ENCODE data around the gene ATP6V1E1. TPM values are rescaled to one million over a fixed set of nuclear protein-coding genes. Genes with fewer than 3 reads are reported as not detected.
"Not testable (repeated sequence)": the region's sequence is repeated elsewhere in the genome, so short reads cannot be mapped to it uniquely, and the experiment has no call there.

Gene ATP6V1E1
- total RNA-seq, 4 donors from 2014 or later, result 150 to 194 (median 168) TPM

- Histone ChIP-seq H3K27me3 (no peaks in the 10 kb centered on the region), H3K27ac (replicated peaks in 1 of 4) (peak overlapping the region; percentile 97 to 100 (median 98)), H3K4me1 (peaks cover 20 to 30% (median 24%) of the 10 kb centered on the region in 4 donors), H3K9me3 (no peaks in the 10 kb centered on the region), H3K36me3 (peaks cover 0 to 2% (median 0%) of the 10 kb centered on the region in 4 donors), H3K4me3 (peak overlapping the region; percentile 81 to 88 (median 82))
- TF ChIP-seq EP300 (IDR thresholded peaks at IDR 0.05), result no peak
- TF ChIP-seq POLR2A (IDR thresholded peaks at IDR 0.05; ENCODE audit: low read depth), result no peak
- no peak for TF ChIP-seq POLR2AphosphoS5 (IDR thresholded peaks at IDR 0.05)
- TF ChIP-seq CTCF (IDR thresholded peaks at IDR 0.05), result no peak
- no peak for DNase-seq (ENCODE audit: extremely low spot score)
- intact Hi-C loops (cut with DNase I), result loop anchor here (2.0 to 10.0 kb wide), 3 partner anchors 68 to 464 kb away; partner anchors contain the start of gene SLC25A18
- WGBS, result 8% methylated on average over 8 of the region's 8 CpGs
These were observed 10.7 kb upstream of the ATP6V1E1 start for GRCh38 chr22:17639247-17639741.

- peak; percentile 98 for DNase-seq (ENCODE audit: extremely low spot score)
- H3K9me3 ChIP-seq, result no peaks in the 10 kb centered on the region
- H3K4me1 ChIP-seq, result peaks cover 20 to 30% (median 24%) of the 10 kb centered on the region in 4 donors
- peak within 1 kb of the TSS; percentile 81 to 88 (median 82) for H3K4me3 ChIP-seq
- H3K36me3 ChIP-seq, result no peaks in the 10 kb centered on the region
- intact Hi-C loops (cut with DNase I), result loop anchor here (2.0 to 10.0 kb wide), 3 partner anchors 69 to 464 kb away; partner anchors contain the start of gene SLC25A18
- no peaks in the 10 kb centered on the region for H3K27me3 ChIP-seq
- peak; percentile 99 for TF ChIP-seq POLR2AphosphoS5 (IDR thresholded peaks at IDR 0.05)
- TF ChIP-seq EP300 (IDR thresholded peaks at IDR 0.05), result no peak
- peak in 2 of 3 experiments; percentile 12 to 16 for TF ChIP-seq CTCF (IDR thresholded peaks at IDR 0.05)
- TF ChIP-seq POLR2A (IDR thresholded peaks at IDR 0.05; ENCODE audit: low read depth), result peak; percentile 84
- WGBS, result 0% methylated on average over 4 of the region's 70 CpGs
- peak within 1 kb of the TSS; percentile 97 to 100 (median 98) for H3K27ac ChIP-seq (replicated peaks in 1 of 4)
These were observed 10.1 kb upstream of the ATP6V1E1 start, which contains the start of gene BCL2L13 for GRCh38 chr22:17638432-17639246. BCL2L13 (plus strand) TSS chr22:17638757; CDS start chr22:17655712, 16,955 bp downstream.

DNA sequence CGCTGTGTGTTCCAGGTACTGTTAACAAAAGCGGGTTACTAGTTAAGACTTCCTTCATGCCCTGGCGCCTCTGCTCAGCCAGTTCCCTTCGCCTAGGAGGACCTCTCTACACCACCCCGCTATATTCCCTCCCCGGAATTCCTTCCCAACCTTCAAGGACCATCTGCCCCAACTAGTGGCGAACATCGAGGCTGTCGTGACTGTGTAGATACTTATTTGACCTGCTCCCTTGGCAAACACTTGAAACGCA is 9.6 kb upstream of the ATP6V1E1 start:
- Histone ChIP-seq H3K4me3 (peak overlapping the region; percentile 81 to 88 (median 82)), H3K27me3 (no peaks in the 10 kb centered on the region), H3K27ac (replicated peaks in 1 of 4) (peak overlapping the region; percentile 97 to 100 (median 98)), H3K4me1 (peaks cover 20 to 30% (median 24%) of the 10 kb centered on the region in 4 donors), H3K36me3 (no peaks in the 10 kb centered on the region), H3K9me3 (no peaks in the 10 kb centered on the region)
- no peak for DNase-seq (ENCODE audit: extremely low spot score)
- intact Hi-C loops (cut with DNase I), result loop anchor here (2.0 to 10.0 kb wide), 3 partner anchors 69 to 463 kb away; partner anchors contain the start of gene SLC25A18
- WGBS, result 2% methylated on average over 10 of the region's 10 CpGs
- TF ChIP-seq EP300 (IDR thresholded peaks at IDR 0.05), result no peak
- TF ChIP-seq POLR2A (IDR thresholded peaks at IDR 0.05; ENCODE audit: low read depth), result no peak
- TF ChIP-seq POLR2AphosphoS5 (IDR thresholded peaks at IDR 0.05), result no peak
- no peak for TF ChIP-seq CTCF (IDR thresholded peaks at IDR 0.05)

- intact Hi-C loops (cut with DNase I), result loop anchor here (2.0 to 10.0 kb wide), 3 partner anchors 70 to 463 kb away; partner anchors contain the start of gene SLC25A18
These were observed 9.1 kb upstream of the ATP6V1E1 start for GRCh38 chr22:17637490-17638181.

GRCh38 chr22:17636850-17637249 is 8.3 kb upstream of the ATP6V1E1 start:
- H3K27ac ChIP-seq (replicated peaks in 1 of 4), result peak overlapping the region in 1 of 4 donors; percentile 97
- intact Hi-C loops (cut with DNase I), result loop anchor here (5.0 to 10.0 kb wide), 2 partner anchors 70 to 462 kb away; no protein-coding TSS in a partner anchor

More at GRCh38 chr22:17637490-17638181, 9.1 kb upstream of the ATP6V1E1 start:
- TF ChIP-seq POLR2A (IDR thresholded peaks at IDR 0.05; ENCODE audit: low read depth), result no peak
- TF ChIP-seq CTCF (IDR thresholded peaks at IDR 0.05), result no peak
- no peak for TF ChIP-seq POLR2AphosphoS5 (IDR thresholded peaks at IDR 0.05)
- no peak for TF ChIP-seq EP300 (IDR thresholded peaks at IDR 0.05)
- WGBS, result 56% methylated on average over 10 of the region's 10 CpGs
- H3K27me3 ChIP-seq, result no peaks in the 10 kb centered on the region
- H3K4me3 ChIP-seq, result peak overlapping the region; percentile 81 to 88 (median 82)
- H3K4me1 ChIP-seq, result peaks cover 20 to 30% (median 24%) of the 10 kb centered on the region in 4 donors
- no peak for DNase-seq (ENCODE audit: extremely low spot score)
- no peaks in the 10 kb centered on the region for H3K36me3 ChIP-seq
- H3K27ac ChIP-seq (replicated peaks in 1 of 4), result peak overlapping the region; percentile 97 to 100 (median 98)
- H3K9me3 ChIP-seq, result no peaks in the 10 kb centered on the region

More at GRCh38 chr22:17636850-17637249, 8.3 kb upstream of the ATP6V1E1 start:
- H3K27me3 ChIP-seq; H3K36me3 ChIP-seq; H3K9me3 ChIP-seq; H3K4me3 ChIP-seq; DNase-seq (ENCODE audit: extremely low spot score): not testable (repeated sequence)
- H3K4me1 ChIP-seq, result peaks cover 20 to 30% (median 24%) of the 10 kb centered on the region in 4 donors
- 94% methylated on average over 10 of the region's 10 CpGs for WGBS

Data from esophagus muscularis mucosa (tissue), 4 donors.